HEK293T (cell line): ENCODE results near the gene MEIOSIN.

ENCODE experiments used
- ARNT ChIP-seq: fragments of 450-650 bp; IDR thresholded peaks from 2 replicates; pipeline ENCODE4 v1.6.1; 2017; ENCODE audit warnings: mild to moderate bottlenecking
- FOXM1 ChIP-seq: fragments of 450-650 bp; IDR thresholded peaks from 2 replicates; pipeline ENCODE4 v1.6.1; 2017; ENCODE audit warnings: mild to moderate bottlenecking, borderline replicate concordance
- L3MBTL2 ChIP-seq: fragments of 450-650 bp; conservative IDR thresholded peaks from 2 replicates; pipeline ENCODE4 v1.6.1; 2016; ENCODE audit warnings: mild to moderate bottlenecking
- PKNOX1 ChIP-seq: fragments of 450-650 bp; IDR thresholded peaks from 2 replicates; pipeline ENCODE4 v1.6.1; 2016
- TARDBP ChIP-seq: fragments of 450-650 bp; IDR thresholded peaks from 2 replicates; pipeline ENCODE4 v1.6.1; 2016
- ZNF384 ChIP-seq: fragments of 450-650 bp; IDR thresholded peaks from 2 replicates; pipeline ENCODE4 v1.6.1; 2016

GRCh38 chr19:45730368-45731288 lies 2.6 kb upstream of the MEIOSIN start, which contains the start of gene FBXO46:
- no peak for TF ChIP-seq ARNT
- TF ChIP-seq L3MBTL2: no peak
- no peak; the same call in 1 of the 2 replicates for TF ChIP-seq ZNF384
- no peak for TF ChIP-seq FOXM1
- TF ChIP-seq TARDBP: no peak
- TF ChIP-seq PKNOX1: no peak
